HepG2 (cell line): ENCODE data around the gene GABRR3. TPM values are rescaled to one million over a fixed set of nuclear protein-coding genes. Genes with fewer than 3 reads are reported as not detected.

Source experiments
- CTCF ChIP-seq: sonication (generic); formaldehyde crosslinking; IDR thresholded peaks from 2 replicates; pipeline ENCODE4 v1.5.0; 2020; ENCODE audit warnings: mild to moderate bottlenecking, missing genetic modification reagents, moderate library complexity
- ELF3 ChIP-seq: IDR thresholded peaks from 2 replicates; pipeline ENCODE4 v1.6.1; 2016; ENCODE audit warnings: missing genetic modification reagents, missing compliant biosample characterization
- HNRNPL ChIP-seq: fragments of 200-400 bp; formaldehyde crosslinking; IDR thresholded peaks from 2 replicates; pipeline ENCODE4 v1.6.1; 2017; ENCODE audit warnings: mild to moderate bottlenecking, low read depth, low read length
- MAF1 ChIP-seq: sonication (generic); formaldehyde crosslinking; IDR thresholded peaks from 2 replicates; pipeline ENCODE4 v1.5.0; 2020; ENCODE audit warnings: missing genetic modification reagents, borderline replicate concordance
- MED13 ChIP-seq: sonication (generic); formaldehyde crosslinking; IDR thresholded peaks from 2 replicates; pipeline ENCODE4 v1.5.0; 2020; ENCODE audit warnings: missing genetic modification reagents
- MXD4 ChIP-seq: IDR thresholded peaks from 2 replicates; pipeline ENCODE4 v1.6.1; 2016; ENCODE audit warnings: mild to moderate bottlenecking, missing biosample characterization, missing genetic modification reagents
- SKI ChIP-seq: fragments of 450-650 bp; IDR thresholded peaks from one replicate; pipeline ENCODE4 v1.6.1; 2018; ENCODE audit warnings: mild to moderate bottlenecking; ENCODE audit not compliant: partially characterized antibody
- SMAD1 ChIP-seq: sonication (generic); formaldehyde crosslinking; IDR thresholded peaks from 2 replicates; pipeline ENCODE4 v1.4.0; 2020; ENCODE audit warnings: missing genetic modification reagents, low read depth, mild to moderate bottlenecking, borderline replicate concordance
- STAT5B ChIP-seq: sonication (generic); formaldehyde crosslinking; IDR thresholded peaks from 2 replicates; pipeline ENCODE4 v1.4.0; 2020; ENCODE audit warnings: missing genetic modification reagents
- STAT6 ChIP-seq: sonication (generic); formaldehyde crosslinking; IDR thresholded peaks from 2 replicates; pipeline ENCODE4 v1.4.0; 2020; ENCODE audit warnings: missing genetic modification reagents, mild to moderate bottlenecking, borderline replicate concordance
- TCF12 ChIP-seq, 2 experiments: fragments of 450-650 bp in 1 of 2; sonication (generic) in 1 of 2; formaldehyde crosslinking in 1 of 2; IDR thresholded peaks; 2 replicates each; pipeline versions ENCODE4 v1.6.1 to v1.8.0; 2017 to 2022; ENCODE audit warnings: antibody characterized with exemption in 1 of 2, mild to moderate bottlenecking in 1 of 2, missing genetic modification reagents in 1 of 2, moderate library complexity in 1 of 2
- ZBTB14 ChIP-seq: sonication (generic); formaldehyde crosslinking; IDR thresholded peaks from 2 replicates; pipeline ENCODE4 v1.4.0; 2020; ENCODE audit warnings: missing genetic modification reagents
- ZFP41 ChIP-seq: sonication (generic); formaldehyde crosslinking; IDR thresholded peaks from 2 replicates; pipeline ENCODE4 v1.4.0; 2020; ENCODE audit warnings: mild to moderate bottlenecking, missing genetic modification reagents, borderline replicate concordance
- ZNF160 ChIP-seq: sonication (generic); formaldehyde crosslinking; IDR thresholded peaks from 2 replicates; pipeline ENCODE4 v1.8.0; 2022; ENCODE audit warnings: mild to moderate bottlenecking, inconsistent platforms, missing genetic modification reagents
- ZNF263 ChIP-seq: sonication (generic); formaldehyde crosslinking; IDR thresholded peaks from 2 replicates; pipeline ENCODE4 v1.4.0; 2020; ENCODE audit warnings: missing genetic modification reagents
- ZNF484 ChIP-seq: sonication (generic); formaldehyde crosslinking; IDR thresholded peaks from 2 replicates; pipeline ENCODE4 v1.5.1; 2020; ENCODE audit warnings: mild to moderate bottlenecking, low read depth, missing genetic modification reagents, borderline replicate concordance
- ZSCAN25 ChIP-seq: sonication (generic); formaldehyde crosslinking; IDR thresholded peaks from 2 replicates; pipeline ENCODE4 v1.8.0; 2022; ENCODE audit warnings: mild to moderate bottlenecking, missing genetic modification reagents
- ZUFSP ChIP-seq: sonication (generic); formaldehyde crosslinking; IDR thresholded peaks from 2 replicates; pipeline ENCODE4 v1.9.0; 2021; ENCODE audit warnings: missing genetic modification reagents, mild to moderate bottlenecking, borderline replicate concordance
- polyA plus RNA-seq, 8 experiments: library from polyadenylated mRNA; depleted of rRNA in 3 of 8; stranded (reverse) in 7 of 8; unstranded in 1 of 8; fragments of >200 nt; fragmentation: Illumina TruSeq in 4 of 8; extraction: Trizol in 4 of 8; gene quantifications; 2 replicates each; pipeline versions ENCODE4 v1.2.1 to v1.2.3, GENCODE V29; 2011 to 2016; ENCODE audit warnings: low read depth in 4 of 8, missing spikeins in 1 of 8, mixed read lengths in 1 of 8; ENCODE audit not compliant: insufficient read depth in 1 of 8
- total RNA-seq, 5 experiments: library from RNA; depleted of rRNA; stranded (reverse); fragments of >200 nt; fragmentation: Illumina TruSeq; extraction: Trizol; gene quantifications; 2 replicates each; pipeline ENCODE4 v1.2.3, GENCODE V29; 2016; ENCODE audit warnings: low read depth in 1 of 5

Gene GABRR3
- total and polyA plus RNA-seq, 2 of the 13 experiments (the other 11 are each of a cell fraction or from before 2014, with no cell fraction given), result 0.42 to 0.83 TPM

GRCh38 chr3:97971679-97972567 lies 63.2 kb downstream of the GABRR3 start, which contains the start of gene RIOX2 (continued):
- TF ChIP-seq MXD4 (peak; percentile 97), ZNF484 (no peak), ZBTB14 (peak; percentile 63; the same call in 1 of the 2 replicates), CTCF (peak; percentile 39), SMAD1 (CRISPR knock-in tag) (no peak), STAT5B (CRISPR knock-in tag) (no peak), ZFP41 (CRISPR knock-in tag) (0 out of 2 replicates have a peak, but pooled peaks have one; percentile 35), MED13 (no peak), ZUFSP (CRISPR knock-in tag) (no peak), MAF1 (no peak), ELF3 (CRISPR knock-in tag) (0 out of 2 replicates have a peak, but pooled peaks have one; percentile 25), ZSCAN25 (CRISPR knock-in tag) (0 out of 2 replicates have a peak, but pooled peaks have one; percentile 16), STAT6 (CRISPR knock-in tag) (no peak), HNRNPL (peak; percentile 27; the same call in 1 of the 2 replicates), SKI (no peak), TCF12 (IDR thresholded peaks at IDR 0.05) (no peak), TCF12 (CRISPR knock-in tag; IDR thresholded peaks at IDR 0.05) (peak; percentile 42; the same call in 1 of the 2 replicates), ZNF160 (CRISPR knock-in tag) (peak; percentile 28; the same call in 1 of the 2 replicates), ZNF263 (CRISPR knock-in tag) (peak; percentile 42; the same call in 1 of the 2 replicates)
